Thyroid gland (tissue), 4 donors: ENCODE results near the gene PLCB1. TPM values are rescaled to one million over a fixed set of nuclear protein-coding genes. Genes with fewer than 3 reads are reported as not detected.
A peak's percentile ranks its signal among the peaks of the same experiment; 100 is the strongest.

Experiments used
- DNase-seq, 2 donors: peaks; one replicate each; pipeline ENCODE4 v3.0.0-alpha.2; 2019
- H3K27ac ChIP-seq, 3 donors: fragments of 200-600 bp; sonication (generic); 1 replicate in 2 of 3; 2 replicates in 1 of 3; pipeline ENCODE4 v1.5.1; 2016 to 2019; ENCODE audit warnings: mild to moderate bottlenecking in 1 of 3, moderate library complexity in 1 of 3
- H3K27me3 ChIP-seq: fragments of 200-600 bp; sonication (generic); one replicate; pipeline ENCODE4 v1.5.1; 2019
- H3K36me3 ChIP-seq, 2 donors: fragments of 200-600 bp; sonication (generic); one replicate each; pipeline ENCODE4 v1.5.1; 2016 to 2019
- H3K4me1 ChIP-seq, 2 donors: fragments of 200-600 bp; sonication (generic); one replicate each; pipeline ENCODE4 v1.5.1; 2017 to 2019
- H3K4me3 ChIP-seq, 3 donors: fragments of 200-600 bp; sonication (generic); replicated peaks in 1 of 3; 1 replicate in 2 of 3; 2 replicates in 1 of 3; pipeline ENCODE4 v1.5.1; 2016; ENCODE audit warnings: mild to moderate bottlenecking in 1 of 3
- H3K9me3 ChIP-seq: fragments of 200-600 bp; sonication (generic); one replicate; pipeline ENCODE4 v1.5.1; 2017
- CTCF ChIP-seq, 6 experiments: fragments of 200-600 bp in 3 of 6; fragments of 450-650 bp in 3 of 6; sonication (generic) in 3 of 6; IDR thresholded peaks; one replicate each; pipeline ENCODE4 v1.5.1; 2016 to 2019; ENCODE audit warnings: antibody characterized with exemption in 6 of 6, mild to moderate bottlenecking in 2 of 6, inconsistent platforms in 1 of 6, moderate library complexity in 1 of 6
- POLR2A ChIP-seq, 2 donors: fragments of 450-650 bp; IDR thresholded peaks; one replicate each; pipeline ENCODE4 v1.6.1; 2017; ENCODE audit warnings: antibody characterized with exemption in 2 of 2, mild to moderate bottlenecking in 2 of 2, moderate library complexity in 1 of 2
- WGBS, 2 donors: methylation state at CpG; one replicate each; pipeline ENCODE4 v1.1.5; 2017; 5-methylcytosine and 5-hydroxymethylcytosine counted together
- intact Hi-C: fragments of 100-400 bp; cut with DNase I; formaldehyde crosslinking; loops from one replicate; pipeline ENCODE4 v1.15.1; 2023
- total RNA-seq, 4 donors: library from RNA; depleted of rRNA; stranded (reverse); fragments of >200 nt; gene quantifications; one replicate each; pipeline ENCODE4 v1.2.3, GENCODE V29; 2016

PLCB1 gene
- total RNA-seq, 4 donors from 2014 or later, result 7.3 to 14.1 (median 11.0) TPM

GRCh38 chr20:8449123-8449522 is 317.1 kb downstream of the PLCB1 start:
- Histone ChIP-seq H3K27me3 (no peaks in the 10 kb centered on the region), H3K4me1 (no peaks in the 10 kb centered on the region), H3K4me3 (no peak overlapping the region), H3K27ac (no peak overlapping the region), H3K9me3 (no peaks in the 10 kb centered on the region), H3K36me3 (no peaks in the 10 kb centered on the region)
- intact Hi-C loops, result no loop called here
- DNase-seq, result no peak
- WGBS, 2 donors, result 84 to 91% methylated on average over 5 of the region's 5 CpGs
- no peak for TF ChIP-seq POLR2A (IDR thresholded peaks at IDR 0.05)
- no peak for TF ChIP-seq CTCF (IDR thresholded peaks at IDR 0.05)

- Histone ChIP-seq H3K27me3 (no peaks in the 10 kb centered on the region), H3K27ac (no peak overlapping the region), H3K4me1 (no peaks in the 10 kb centered on the region), H3K4me3 (no peak overlapping the region), H3K9me3 (no peaks in the 10 kb centered on the region), H3K36me3 (no peaks in the 10 kb centered on the region)
- DNase-seq, result no peak
- no peak for TF ChIP-seq POLR2A (IDR thresholded peaks at IDR 0.05)
- TF ChIP-seq CTCF (IDR thresholded peaks at IDR 0.05), result peak in 2 of 6 experiments; percentile 10 to 13
- 72 to 79% methylated on average over 6 of the region's 6 CpGs for WGBS, 2 donors
- intact Hi-C loops, result no loop called here
Observed at GRCh38 chr20:8454137-8454712, 322.2 kb downstream of the PLCB1 start.

GRCh38 chr20:8456765-8457164 is 324.7 kb downstream of the PLCB1 start:
- intact Hi-C loops, result no loop called here
- no peak for DNase-seq
- Histone ChIP-seq H3K9me3 (no peaks in the 10 kb centered on the region), H3K27me3 (no peaks in the 10 kb centered on the region), H3K4me1 (no peaks in the 10 kb centered on the region), H3K27ac (no peak overlapping the region), H3K4me3 (no peak overlapping the region), H3K36me3 (no peaks in the 10 kb centered on the region)
- no peak for TF ChIP-seq POLR2A (IDR thresholded peaks at IDR 0.05)
- TF ChIP-seq CTCF (IDR thresholded peaks at IDR 0.05), result no peak

GRCh38 chr20:8457978-8458377 is 325.9 kb downstream of the PLCB1 start:
- 86 to 91% methylated on average over 4 of the region's 4 CpGs for WGBS, 2 donors
- no peaks in the 10 kb centered on the region for H3K27me3 ChIP-seq
- TF ChIP-seq POLR2A (IDR thresholded peaks at IDR 0.05) (no peak), CTCF (IDR thresholded peaks at IDR 0.05) (no peak)
- H3K9me3 ChIP-seq, result no peaks in the 10 kb centered on the region
- H3K4me3 ChIP-seq, result no peak overlapping the region
- no peaks in the 10 kb centered on the region for H3K36me3 ChIP-seq
- DNase-seq, result no peak
- no peak overlapping the region for H3K27ac ChIP-seq
- intact Hi-C loops, result no loop called here
- H3K4me1 ChIP-seq, result no peaks in the 10 kb centered on the region

GRCh38 chr20:8461186-8461585 is 329.1 kb downstream of the PLCB1 start:
- no peaks in the 10 kb centered on the region for H3K27me3 ChIP-seq
- H3K36me3 ChIP-seq, result no peaks in the 10 kb centered on the region
- H3K4me1 ChIP-seq, result no peaks in the 10 kb centered on the region
- no peak overlapping the region for H3K4me3 ChIP-seq
- TF ChIP-seq CTCF (IDR thresholded peaks at IDR 0.05) (no peak), POLR2A (IDR thresholded peaks at IDR 0.05) (no peak)
- DNase-seq, result no peak
- H3K27ac ChIP-seq, result no peak overlapping the region
- intact Hi-C loops, result no loop called here
- H3K9me3 ChIP-seq, result no peaks in the 10 kb centered on the region
